ENCODE measurements around the gene GNA12.
A peak's percentile ranks its signal among the peaks of the same experiment; 100 is the strongest.
"Not testable (repeated sequence)": the region's sequence is repeated elsewhere in the genome, so short reads cannot be mapped to it uniquely, and the experiment has no call there.

GNA12 gene

GRCh38 chr7:2708547-2709310 lies 135.4 kb downstream of the GNA12 start:
- no peak for DNase-seq

GRCh38 chr7:2708041-2708440 lies 136.1 kb downstream of the GNA12 start:
- no peak for DNase-seq

GRCh38 chr7:2707481-2707880 lies 136.6 kb downstream of the GNA12 start:
- DNase-seq = no peak

GRCh38 chr7:2706685-2707126 lies 137.4 kb downstream of the GNA12 start:
- no peak for DNase-seq

GRCh38 chr7:2705371-2706096 lies 138.6 kb downstream of the GNA12 start:
- DNase-seq = no peak

- DNase-seq = no peak
These were observed 141.5 kb downstream of the GNA12 start for GRCh38 chr7:2702594-2702957.

- DNase-seq = no peak
These were observed 142.1 kb downstream of the GNA12 start for GRCh38 chr7:2701832-2702593.

- DNase-seq = no peak
These were observed 142.7 kb downstream of the GNA12 start for GRCh38 chr7:2701424-2701823.

GRCh38 chr7:2700141-2700850 lies 143.8 kb downstream of the GNA12 start:
- no peak for DNase-seq

GRCh38 chr7:2699289-2699620 lies 144.9 kb downstream of the GNA12 start:
- DNase-seq = no peak

GRCh38 chr7:2698581-2699288 lies 145.4 kb downstream of the GNA12 start:
- DNase-seq = peak; percentile 84

GRCh38 chr7:2694122-2694436 lies 150.0 kb downstream of the GNA12 start:
- DNase-seq = not testable (repeated sequence)

GRCh38 chr7:2693420-2694121 lies 150.5 kb downstream of the GNA12 start:
- DNase-seq = not testable (repeated sequence)

GRCh38 chr7:2692543-2692942 lies 151.6 kb downstream of the GNA12 start:
- no peak for DNase-seq

- DNase-seq = not testable (repeated sequence)
These were observed 152.1 kb downstream of the GNA12 start for GRCh38 chr7:2691932-2692439.

GRCh38 chr7:2691011-2691707 lies 152.9 kb downstream of the GNA12 start:
- no peak for DNase-seq

GRCh38 chr7:2689951-2690705 lies 154.0 kb downstream of the GNA12 start:
- no peak for DNase-seq

- DNase-seq = no peak
These were observed 154.7 kb downstream of the GNA12 start for GRCh38 chr7:2689343-2689847.

- no peak for DNase-seq
These were observed 155.4 kb downstream of the GNA12 start for GRCh38 chr7:2688409-2689342.

Measured in hematopoietic multipotent progenitor cell treated with erythropoietin and hydrocortisone succinate and interleukin-3 and kit ligand, for 6 days (in vitro differentiated cells).